Measurements from ENCODE around the gene OPCML.

OPCML gene

GRCh38 chr11:132639403-132639802, 892.9 kb downstream of the OPCML start:
- no peak for TF ChIP-seq CTCF (IDR thresholded peaks at IDR 0.05; ENCODE audit: extremely low read depth, missing control alignments)
- DNase-seq (ENCODE audit: low spot score): no peak

- TF ChIP-seq CTCF (IDR thresholded peaks at IDR 0.05; ENCODE audit: extremely low read depth, missing control alignments): no peak
- no peak for DNase-seq (ENCODE audit: low spot score)
Observed at GRCh38 chr11:132638423-132638822, 893.9 kb downstream of the OPCML start.

GRCh38 chr11:132636523-132636922, 895.8 kb downstream of the OPCML start:
- no peak for TF ChIP-seq CTCF (IDR thresholded peaks at IDR 0.05; ENCODE audit: extremely low read depth, missing control alignments)
- DNase-seq (ENCODE audit: low spot score): no peak

DNA sequence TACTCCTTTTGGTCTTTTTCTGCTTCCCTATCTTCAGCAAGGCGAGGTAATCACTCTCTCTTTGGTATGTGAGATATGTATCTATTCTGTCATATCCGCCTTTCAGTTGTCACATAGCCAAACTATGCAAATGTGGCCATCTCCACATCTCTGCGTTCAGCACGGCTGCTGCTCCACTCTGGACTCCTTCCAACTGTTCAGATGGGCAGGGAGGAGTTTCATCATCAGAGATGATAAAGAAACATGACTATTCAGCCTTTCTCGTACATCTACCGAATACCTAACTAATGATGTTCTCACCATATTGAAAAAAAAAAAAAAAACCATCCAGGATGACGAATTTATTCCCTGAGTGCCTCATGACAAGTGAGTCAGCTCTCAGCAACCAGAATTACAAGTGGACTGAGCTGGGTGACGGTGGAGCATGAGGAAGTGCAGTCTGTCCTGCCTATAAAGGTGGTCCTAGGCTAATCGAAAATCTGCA, 899.6 kb downstream of the OPCML start:
- no peak for DNase-seq (ENCODE audit: low spot score)
- no peak for TF ChIP-seq CTCF (IDR thresholded peaks at IDR 0.05; ENCODE audit: extremely low read depth, missing control alignments)

DNA sequence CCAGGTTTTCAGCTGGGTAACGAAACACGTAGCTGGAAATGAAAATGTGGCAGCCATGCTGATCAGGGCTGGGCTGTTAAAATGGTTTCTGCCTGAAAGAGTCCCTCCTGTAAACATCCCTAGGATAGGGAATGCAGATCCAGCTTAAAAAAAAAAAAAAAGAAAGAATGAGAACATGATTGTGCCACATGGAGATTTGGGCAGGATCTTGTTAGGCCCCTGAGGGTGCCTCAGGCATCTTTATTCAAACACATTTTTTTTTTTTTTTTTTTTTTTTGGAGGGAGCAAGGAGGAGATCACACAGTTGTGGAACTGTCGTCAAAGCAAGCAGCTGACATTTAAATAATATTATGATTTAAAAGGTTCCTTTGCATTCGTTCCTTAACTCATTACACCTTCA, 900.3 kb downstream of the OPCML start:
- DNase-seq (ENCODE audit: low spot score): no peak
- no peak for TF ChIP-seq CTCF (IDR thresholded peaks at IDR 0.05; ENCODE audit: extremely low read depth, missing control alignments)

GRCh38 chr11:132627981-132628380, 904.3 kb downstream of the OPCML start:
- DNase-seq (ENCODE audit: low spot score): no peak
- no peak for TF ChIP-seq CTCF (IDR thresholded peaks at IDR 0.05; ENCODE audit: extremely low read depth, missing control alignments)

GRCh38 chr11:132626446-132626845, 905.9 kb downstream of the OPCML start:
- no peak for DNase-seq (ENCODE audit: low spot score)

More at GRCh38 chr11:132626446-132626845, 905.9 kb downstream of the OPCML start:
- TF ChIP-seq CTCF (IDR thresholded peaks at IDR 0.05; ENCODE audit: extremely low read depth, missing control alignments): no peak
